GM19351 (cell line): ENCODE results near the gene LIPA.
"Not testable (repeated sequence)": the region's sequence is repeated elsewhere in the genome, so short reads cannot be mapped to it uniquely, and the experiment has no call there.

Source experiments
- ATAC-seq: cut with Tn5 transposase; IDR thresholded peaks from one replicate; pipeline ENCODE4 v1.9.1; 2021; ENCODE audit warnings: mild to moderate bottlenecking, moderate library complexity; ENCODE audit not compliant: unreplicated experiment

The LIPA gene

GRCh38 chr10:89213191-89213808 lies 38.3 kb downstream of the LIPA start:
- ATAC-seq, result no peak

GRCh38 chr10:89210794-89211425 lies 40.7 kb downstream of the LIPA start:
- no peak for ATAC-seq

GRCh38 chr10:89209718-89210117 lies 41.9 kb downstream of the LIPA start:
- ATAC-seq, result no peak

GRCh38 chr10:89207801-89208551 lies 43.6 kb downstream of the LIPA start:
- no peak for ATAC-seq

GRCh38 chr10:89207181-89207800 lies 44.3 kb downstream of the LIPA start, which contains the start of gene CH25H:
Gene CH25H (minus strand): TSS chr10:89207317. CDS start chr10:89207292, 25 bp downstream.
- no peak for ATAC-seq

GRCh38 chr10:89206402-89207180 lies 45.0 kb downstream of the LIPA start:
- ATAC-seq, result no peak

- no peak for ATAC-seq
Measured at GRCh38 chr10:89204621-89205185, 46.9 kb downstream of the LIPA start.

GRCh38 chr10:89203237-89203636 lies 48.3 kb downstream of the LIPA start:
- ATAC-seq, result no peak

- no peak for ATAC-seq
Measured at GRCh38 chr10:89202033-89202425, 49.5 kb downstream of the LIPA start.

- no peak for ATAC-seq
Measured at GRCh38 chr10:89201345-89202032, 50.1 kb downstream of the LIPA start.

- ATAC-seq, result no peak
Measured at GRCh38 chr10:89197473-89197872, 54.1 kb downstream of the LIPA start.

GRCh38 chr10:89191301-89191700 lies 60.3 kb downstream of the LIPA start:
- ATAC-seq, result not testable (repeated sequence)

- ATAC-seq, result no peak
Measured at GRCh38 chr10:89189211-89189734, 62.3 kb downstream of the LIPA start.

GRCh38 chr10:89185658-89186057 lies 65.9 kb downstream of the LIPA start:
- no peak for ATAC-seq

GRCh38 chr10:89184638-89185037 lies 66.9 kb downstream of the LIPA start:
- ATAC-seq, result no peak

- ATAC-seq, result no peak
Measured at GRCh38 chr10:89183571-89183970, 68.0 kb downstream of the LIPA start.

- ATAC-seq, result no peak
Measured at GRCh38 chr10:89182894-89183293, 68.7 kb downstream of the LIPA start.

GRCh38 chr10:89175816-89176215 lies 75.8 kb downstream of the LIPA start:
- no peak for ATAC-seq

GRCh38 chr10:89173075-89173474 lies 78.5 kb downstream of the LIPA start:
- no peak for ATAC-seq

GRCh38 chr10:89171996-89172395 lies 79.6 kb downstream of the LIPA start:
- no peak for ATAC-seq
